NCI-H1105 treated with DMSO at 0.1 percent for 48 hours (cell line): Measurements from ENCODE around the gene DST.
A peak's percentile ranks its signal among the peaks of the same experiment; 100 is the strongest.
"Not testable (repeated sequence)": the region's sequence is repeated elsewhere in the genome, so short reads cannot be mapped to it uniquely, and the experiment has no call there.

ENCODE experiments used
- DNase-seq: peaks from one replicate; lab custom pipeline; 2025; lab: John Stamatoyannopoulos, UW

The DST gene

GRCh38 chr6:56570413-56571359 lies 72.0 kb downstream of the DST start:
- peak; percentile 77 for DNase-seq

DNA sequence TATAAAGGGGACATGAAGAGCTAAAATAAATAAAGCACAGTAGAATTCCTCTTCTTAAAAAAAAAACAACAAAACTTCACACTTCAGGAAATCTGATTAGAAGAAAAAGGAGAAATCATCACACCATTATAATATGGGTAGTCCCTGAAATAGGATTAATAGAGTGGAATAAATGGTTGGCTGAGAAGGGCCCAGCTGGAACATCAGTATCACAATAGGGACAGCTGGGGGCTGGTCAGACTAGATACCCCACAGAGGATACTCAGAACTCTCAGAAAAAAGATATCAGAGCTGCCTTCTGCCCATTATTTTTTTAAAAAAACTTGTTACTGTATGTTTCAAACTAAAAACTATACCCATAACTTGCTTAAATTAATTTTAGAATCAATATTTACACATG lies 75.2 kb downstream of the DST start:
- no peak for DNase-seq

- not testable (repeated sequence) for DNase-seq
Measured at GRCh38 chr6:56562730-56563129, 80.0 kb downstream of the DST start.

GRCh38 chr6:56556751-56557540 lies 85.7 kb downstream of the DST start:
- no peak for DNase-seq

- DNase-seq, result peak; percentile 22
Measured at GRCh38 chr6:56555438-56555872, 87.2 kb downstream of the DST start.

DNA sequence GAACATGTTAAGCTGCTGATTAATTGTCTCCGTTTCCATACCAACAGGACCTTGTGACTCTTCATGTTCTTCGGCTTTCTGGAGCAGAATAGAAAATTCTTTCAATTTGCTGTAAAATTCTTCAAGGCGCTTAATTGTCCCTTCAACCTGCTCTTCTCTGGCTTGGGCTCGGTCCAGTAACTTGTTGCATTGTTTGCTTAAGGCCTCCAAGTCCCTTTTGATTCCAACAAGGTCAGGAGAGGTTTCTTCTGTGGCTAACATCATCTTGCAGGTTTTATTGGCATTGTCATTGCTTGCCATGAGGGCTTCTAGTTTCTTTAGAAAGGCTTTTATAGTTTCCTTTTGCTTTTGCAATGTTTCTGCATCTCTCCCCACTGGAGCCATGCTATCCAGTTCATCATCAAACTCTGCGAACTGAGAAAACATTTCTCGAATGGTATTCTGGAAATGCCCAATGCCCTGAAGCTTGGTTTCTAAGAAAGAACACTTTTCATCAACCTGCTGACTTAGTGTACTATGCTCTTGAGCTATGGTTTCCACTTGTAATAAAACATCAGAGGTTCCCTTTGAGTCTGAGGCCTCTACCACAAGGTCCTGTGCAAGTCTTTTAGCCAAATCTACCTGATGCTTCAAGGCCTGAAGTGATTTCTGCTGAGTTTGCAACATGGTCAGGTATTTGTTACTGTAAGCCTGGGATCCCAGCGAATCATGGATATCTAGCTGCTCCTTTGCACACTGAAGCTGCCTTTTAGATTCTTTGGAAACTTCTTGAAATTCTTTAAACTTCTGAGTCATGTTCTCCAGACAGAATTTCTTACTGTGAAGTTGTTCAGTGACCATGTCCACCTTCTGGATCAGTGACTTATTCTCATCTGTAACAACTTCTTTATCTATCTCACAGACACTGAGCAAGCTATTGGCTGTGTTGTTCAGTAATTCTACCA lies 90.2 kb downstream of the DST start:
- DNase-seq, result no peak

- DNase-seq, result no peak
Measured at GRCh38 chr6:56551409-56552120, 91.1 kb downstream of the DST start.

GRCh38 chr6:56550301-56550700 lies 92.4 kb downstream of the DST start:
- DNase-seq, result no peak

- DNase-seq, result no peak
Measured at GRCh38 chr6:56549014-56549413, 93.7 kb downstream of the DST start.

DNA sequence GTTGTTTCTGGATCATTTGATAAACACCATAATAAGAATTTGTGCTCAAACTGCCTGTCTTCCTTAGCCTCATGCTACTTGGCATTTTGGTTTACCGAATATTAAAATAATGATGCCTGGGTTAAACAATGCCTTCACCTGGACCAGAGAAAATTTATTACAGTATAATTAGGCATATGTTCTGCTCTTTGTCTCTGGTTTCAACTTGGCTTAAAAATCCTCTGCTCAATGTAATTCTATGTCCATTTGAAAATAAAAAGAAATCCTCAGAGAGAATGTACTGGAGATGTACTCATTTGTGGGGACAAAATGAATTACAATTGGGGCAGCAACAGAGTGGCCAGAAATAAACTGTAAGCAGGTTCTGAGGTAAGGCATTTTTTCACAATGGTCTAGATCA lies 95.0 kb downstream of the DST start:
- DNase-seq, result peak; percentile 64

DNA sequence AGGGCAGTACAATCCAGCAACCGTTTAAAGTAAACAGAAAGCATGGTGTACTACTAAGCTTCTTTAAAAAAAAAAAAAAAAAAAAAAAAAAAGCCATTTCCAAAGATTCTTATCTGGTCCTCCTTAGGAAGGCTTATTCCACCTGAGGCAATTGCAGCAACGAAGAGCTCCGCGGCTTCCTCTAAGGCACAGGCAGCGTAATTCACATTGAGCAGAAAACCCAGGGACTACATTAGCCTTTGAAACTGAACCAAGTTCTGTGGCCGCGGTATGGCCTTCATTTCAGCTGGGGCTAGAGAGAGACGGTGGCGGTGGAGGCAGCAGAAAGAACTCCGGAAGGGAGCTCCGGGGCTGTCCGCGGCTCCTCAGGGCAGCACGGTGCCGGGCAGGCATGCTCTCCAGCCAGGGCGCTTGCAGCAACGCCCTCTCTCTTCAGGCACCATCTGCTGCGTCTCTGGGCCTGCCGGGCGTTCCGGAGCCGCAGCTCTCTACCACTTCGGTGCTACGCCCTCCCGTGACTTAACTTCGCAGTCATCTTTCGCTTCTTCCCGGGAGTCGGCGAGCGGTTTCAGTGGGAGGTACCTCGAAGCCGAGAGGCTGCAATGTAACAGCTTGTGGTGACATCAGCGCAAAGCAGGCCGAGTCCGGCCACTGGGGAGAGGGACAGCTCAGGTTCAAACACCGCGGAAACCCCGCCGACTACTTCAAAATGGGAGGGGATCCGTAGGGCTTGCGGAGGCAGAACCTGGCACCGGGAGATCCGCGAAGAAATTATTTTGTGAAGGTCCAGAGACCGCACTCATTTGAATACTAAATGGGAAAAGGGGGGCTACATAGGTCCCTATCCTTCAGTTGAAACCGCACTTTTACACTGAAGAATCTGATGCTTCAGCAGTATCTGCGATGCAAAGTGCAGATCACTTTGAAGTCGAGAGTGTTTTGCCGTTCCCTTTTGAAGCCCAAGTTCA lies 100.0 kb downstream of the DST start:
- peak; percentile 90 for DNase-seq

DNA sequence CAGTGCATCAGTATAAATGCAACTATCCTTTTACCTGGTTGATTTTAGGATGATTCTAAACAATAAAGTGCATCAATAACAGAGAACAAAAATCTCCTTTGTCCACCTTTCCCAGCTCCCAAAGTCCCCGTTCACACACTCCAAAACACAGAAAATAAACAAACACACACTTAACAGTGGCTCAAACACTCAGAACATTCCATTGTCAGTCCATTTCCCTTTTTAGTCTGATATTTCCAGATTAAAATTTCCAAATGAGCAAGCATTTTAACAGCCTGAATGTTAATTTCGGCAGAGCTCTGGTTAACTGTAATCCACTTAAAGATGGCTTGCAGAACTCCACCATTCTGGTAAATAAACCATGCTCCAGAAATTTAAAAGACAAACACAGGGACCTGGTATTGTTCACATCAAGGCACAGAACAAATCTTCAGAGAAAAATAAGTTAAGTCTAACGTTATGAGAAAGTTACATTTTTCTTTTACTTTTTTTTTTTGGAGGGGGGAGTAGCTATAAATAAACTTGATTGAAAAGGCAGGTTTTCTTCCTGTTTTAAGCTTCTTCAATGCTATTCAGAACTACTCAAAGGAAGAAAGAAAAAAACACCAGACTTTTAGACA lies 100.8 kb downstream of the DST start:
- DNase-seq, result peak; percentile 31

GRCh38 chr6:56541030-56541600 lies 101.6 kb downstream of the DST start:
- peak; percentile 49 for DNase-seq

GRCh38 chr6:56540232-56541029 lies 102.3 kb downstream of the DST start:
- DNase-seq, result no peak

GRCh38 chr6:56539527-56540105 lies 103.1 kb downstream of the DST start:
- no peak for DNase-seq

DNA sequence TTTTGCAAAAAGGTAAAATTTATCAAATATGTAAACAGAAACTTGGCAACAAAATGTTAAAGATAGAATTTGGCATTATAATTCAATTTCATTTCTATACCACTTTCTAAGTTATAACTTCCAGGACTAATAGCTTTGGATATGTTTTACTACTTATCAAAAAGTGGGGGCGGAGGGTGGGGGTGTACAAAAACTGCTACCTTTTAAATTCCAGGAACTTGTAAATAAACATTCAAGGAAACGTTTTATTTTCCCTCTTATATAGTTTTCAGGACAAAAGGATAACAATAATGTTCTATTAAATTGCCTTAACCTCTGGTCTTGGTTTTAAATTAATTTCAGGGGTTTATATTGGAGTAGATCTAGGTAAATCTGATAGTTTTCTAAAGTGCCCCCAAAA lies 103.8 kb downstream of the DST start:
- no peak for DNase-seq

- no peak for DNase-seq
Measured at GRCh38 chr6:56537223-56537770, 105.4 kb downstream of the DST start.

DNA sequence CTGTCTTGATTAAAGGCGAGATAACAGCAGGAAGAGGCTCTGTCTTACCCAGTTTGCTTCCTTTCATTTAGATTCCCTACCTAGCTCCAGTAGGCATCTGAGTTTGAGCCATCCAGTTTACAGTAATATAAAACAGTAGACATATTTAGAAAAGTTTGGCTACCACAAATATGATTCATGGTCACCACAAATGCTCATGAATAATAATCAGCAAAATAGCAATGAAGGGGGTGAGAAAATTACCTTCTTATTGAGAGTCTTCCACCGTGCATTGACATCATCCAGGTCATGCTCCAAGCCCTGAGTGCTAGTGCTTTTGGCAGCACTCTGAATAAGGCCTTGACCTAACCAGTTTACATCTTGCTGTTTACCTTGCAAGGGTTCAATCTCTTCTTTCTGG lies 106.2 kb downstream of the DST start:
- no peak for DNase-seq
